Memory B cell (primary cell): ENCODE results near the gene HTATSF1.
A peak's percentile ranks its signal among the peaks of the same experiment; 100 is the strongest.

Source experiments
- ATAC-seq: fragments of 150-1000 bp; cut with Tn5 transposase; 2 replicates; pipeline ENCODE4 v1.10.0; 2021; ENCODE audit warnings: low read depth, mild to moderate bottlenecking, moderate library complexity
- DNase-seq, 2 donors: peaks; one replicate each; pipeline ENCODE4 v3.0.0; 2022; ENCODE audit warnings: low spot score in 2 of 2
- H3K27ac Mint-ChIP-seq: one replicate; pipeline ENCODE4 v1.8.0; 2022; ENCODE audit warnings: mild to moderate bottlenecking, moderate library complexity, mixed read lengths
- H3K27me3 Mint-ChIP-seq: one replicate; pipeline ENCODE4 v1.8.0; 2022; ENCODE audit warnings: mixed read lengths
- H3K36me3 Mint-ChIP-seq: one replicate; pipeline ENCODE4 v1.8.0; 2022; ENCODE audit warnings: mild to moderate bottlenecking, mixed read lengths
- H3K4me1 Mint-ChIP-seq: one replicate; pipeline ENCODE4 v1.8.0; 2022; ENCODE audit warnings: mixed read lengths
- H3K4me3 Mint-ChIP-seq: one replicate; pipeline ENCODE4 v1.8.0; 2022; ENCODE audit warnings: mild to moderate bottlenecking, moderate library complexity, mixed read lengths
- H3K9me3 Mint-ChIP-seq: one replicate; pipeline ENCODE4 v1.8.0; 2022; ENCODE audit warnings: mixed read lengths

Gene HTATSF1

GRCh38 chrX:136497556-136498052 lies at the start of gene HTATSF1:
Gene HTATSF1 (plus strand): TSS chrX:136497592. CDS start chrX:136497685, 93 bp downstream.
- no peaks in the 10 kb centered on the region for H3K27me3 Mint-ChIP-seq
- H3K4me3 Mint-ChIP-seq: peak within 1 kb of the TSS; percentile 90
- peak within 1 kb of the TSS; percentile 95 for H3K27ac Mint-ChIP-seq
- peak in 1 of 2 donors; percentile 0 for DNase-seq
- H3K4me1 Mint-ChIP-seq: peaks cover 4% of the 10 kb centered on the region
- H3K36me3 Mint-ChIP-seq: peaks cover 4% of the 10 kb centered on the region
- no peak for ATAC-seq
- no peaks in the 10 kb centered on the region for H3K9me3 Mint-ChIP-seq

GRCh38 chrX:136447968-136448367 lies 49.4 kb upstream of the HTATSF1 start:
- DNase-seq (no peak), ATAC-seq (no peak)
- H3K4me1 Mint-ChIP-seq: no peaks in the 10 kb centered on the region
- no peak overlapping the region for H3K4me3 Mint-ChIP-seq
- no peaks in the 10 kb centered on the region for H3K9me3 Mint-ChIP-seq
- H3K27me3 Mint-ChIP-seq: peaks cover 2% of the 10 kb centered on the region
- no peak overlapping the region for H3K27ac Mint-ChIP-seq
- no peaks in the 10 kb centered on the region for H3K36me3 Mint-ChIP-seq

GRCh38 chrX:136450050-136450830 lies 47.2 kb upstream of the HTATSF1 start:
- peaks cover 2% of the 10 kb centered on the region for H3K27me3 Mint-ChIP-seq
- no peak overlapping the region for H3K27ac Mint-ChIP-seq
- H3K36me3 Mint-ChIP-seq: no peaks in the 10 kb centered on the region
- H3K9me3 Mint-ChIP-seq: no peaks in the 10 kb centered on the region
- no peak overlapping the region for H3K4me3 Mint-ChIP-seq
- no peak for ATAC-seq
- H3K4me1 Mint-ChIP-seq: no peaks in the 10 kb centered on the region
- DNase-seq: no peak

- Mint-ChIP-seq H3K4me1 (no peaks in the 10 kb centered on the region), H3K27ac (no peak overlapping the region), H3K27me3 (peaks cover 2% of the 10 kb centered on the region), H3K9me3 (no peaks in the 10 kb centered on the region), H3K36me3 (no peaks in the 10 kb centered on the region), H3K4me3 (no peak overlapping the region)
- DNase-seq (no peak), ATAC-seq (no peak)
Measured at GRCh38 chrX:136452614-136453013, 44.8 kb upstream of the HTATSF1 start.

GRCh38 chrX:136453114-136453513 lies 44.3 kb upstream of the HTATSF1 start:
- DNase-seq (no peak), ATAC-seq (no peak)
- H3K9me3 Mint-ChIP-seq: no peaks in the 10 kb centered on the region
- H3K36me3 Mint-ChIP-seq: no peaks in the 10 kb centered on the region
- H3K4me3 Mint-ChIP-seq: no peak overlapping the region
- no peak overlapping the region for H3K27ac Mint-ChIP-seq
- no peaks in the 10 kb centered on the region for H3K4me1 Mint-ChIP-seq
- peaks cover 2% of the 10 kb centered on the region for H3K27me3 Mint-ChIP-seq

GRCh38 chrX:136453771-136454170 lies 43.6 kb upstream of the HTATSF1 start:
- Mint-ChIP-seq H3K36me3 (no peaks in the 10 kb centered on the region), H3K4me1 (no peaks in the 10 kb centered on the region), H3K4me3 (no peak overlapping the region), H3K27me3 (peaks cover 2% of the 10 kb centered on the region), H3K27ac (no peak overlapping the region), H3K9me3 (no peaks in the 10 kb centered on the region)
- DNase-seq (no peak), ATAC-seq (no peak)

- Mint-ChIP-seq H3K4me3 (no peak overlapping the region), H3K9me3 (no peaks in the 10 kb centered on the region), H3K36me3 (no peaks in the 10 kb centered on the region), H3K27me3 (peaks cover 2% of the 10 kb centered on the region), H3K4me1 (no peaks in the 10 kb centered on the region), H3K27ac (no peak overlapping the region)
- ATAC-seq: no peak
- no peak for DNase-seq
Measured at GRCh38 chrX:136456133-136456532, 41.3 kb upstream of the HTATSF1 start.

GRCh38 chrX:136457303-136457917 lies 40.0 kb upstream of the HTATSF1 start:
- no peaks in the 10 kb centered on the region for H3K4me1 Mint-ChIP-seq
- no peaks in the 10 kb centered on the region for H3K9me3 Mint-ChIP-seq
- no peaks in the 10 kb centered on the region for H3K36me3 Mint-ChIP-seq
- H3K27me3 Mint-ChIP-seq: peaks cover 2% of the 10 kb centered on the region
- H3K27ac Mint-ChIP-seq: no peak overlapping the region
- ATAC-seq (no peak), DNase-seq (no peak)
- H3K4me3 Mint-ChIP-seq: no peak overlapping the region

- Mint-ChIP-seq H3K9me3 (no peaks in the 10 kb centered on the region), H3K27me3 (peaks cover 3% of the 10 kb centered on the region), H3K4me1 (no peaks in the 10 kb centered on the region), H3K36me3 (no peaks in the 10 kb centered on the region), H3K27ac (no peak overlapping the region), H3K4me3 (no peak overlapping the region)
- DNase-seq (no peak), ATAC-seq (no peak)
Measured at GRCh38 chrX:136464589-136464988, 32.8 kb upstream of the HTATSF1 start.

- Mint-ChIP-seq H3K4me3 (no peak overlapping the region), H3K27ac (no peak overlapping the region), H3K9me3 (no peaks in the 10 kb centered on the region), H3K36me3 (no peaks in the 10 kb centered on the region), H3K4me1 (no peaks in the 10 kb centered on the region), H3K27me3 (peaks cover 8% of the 10 kb centered on the region)
- ATAC-seq: no peak
- DNase-seq: no peak
Measured at GRCh38 chrX:136467303-136467702, 30.1 kb upstream of the HTATSF1 start.

GRCh38 chrX:136468391-136469103 lies 28.8 kb upstream of the HTATSF1 start:
- ATAC-seq: no peak
- H3K36me3 Mint-ChIP-seq: no peaks in the 10 kb centered on the region
- H3K4me1 Mint-ChIP-seq: no peaks in the 10 kb centered on the region
- H3K4me3 Mint-ChIP-seq: no peak overlapping the region
- no peaks in the 10 kb centered on the region for H3K9me3 Mint-ChIP-seq
- DNase-seq: no peak
- H3K27me3 Mint-ChIP-seq: peaks cover 11% of the 10 kb centered on the region
- no peak overlapping the region for H3K27ac Mint-ChIP-seq

- Mint-ChIP-seq H3K36me3 (no peaks in the 10 kb centered on the region), H3K27ac (no peak overlapping the region), H3K4me1 (no peaks in the 10 kb centered on the region), H3K4me3 (no peak overlapping the region), H3K9me3 (no peaks in the 10 kb centered on the region), H3K27me3 (peaks cover 10% of the 10 kb centered on the region)
- ATAC-seq: no peak
- no peak for DNase-seq
Measured at GRCh38 chrX:136473663-136474062, 23.7 kb upstream of the HTATSF1 start.

GRCh38 chrX:136475236-136475635 lies 22.2 kb upstream of the HTATSF1 start:
- Mint-ChIP-seq H3K36me3 (no peaks in the 10 kb centered on the region), H3K27ac (no peak overlapping the region), H3K4me3 (no peak overlapping the region), H3K27me3 (peaks cover 10% of the 10 kb centered on the region), H3K4me1 (no peaks in the 10 kb centered on the region), H3K9me3 (no peaks in the 10 kb centered on the region)
- DNase-seq (no peak), ATAC-seq (no peak)

GRCh38 chrX:136476501-136476900 lies 20.9 kb upstream of the HTATSF1 start:
- no peak for DNase-seq
- no peak overlapping the region for H3K4me3 Mint-ChIP-seq
- H3K4me1 Mint-ChIP-seq: no peaks in the 10 kb centered on the region
- peaks cover 10% of the 10 kb centered on the region for H3K27me3 Mint-ChIP-seq
- no peak overlapping the region for H3K27ac Mint-ChIP-seq
- no peak for ATAC-seq
- H3K9me3 Mint-ChIP-seq: no peaks in the 10 kb centered on the region
- H3K36me3 Mint-ChIP-seq: no peaks in the 10 kb centered on the region
